ENCODE results near the gene HSPA12A.

The HSPA12A gene

DNA sequence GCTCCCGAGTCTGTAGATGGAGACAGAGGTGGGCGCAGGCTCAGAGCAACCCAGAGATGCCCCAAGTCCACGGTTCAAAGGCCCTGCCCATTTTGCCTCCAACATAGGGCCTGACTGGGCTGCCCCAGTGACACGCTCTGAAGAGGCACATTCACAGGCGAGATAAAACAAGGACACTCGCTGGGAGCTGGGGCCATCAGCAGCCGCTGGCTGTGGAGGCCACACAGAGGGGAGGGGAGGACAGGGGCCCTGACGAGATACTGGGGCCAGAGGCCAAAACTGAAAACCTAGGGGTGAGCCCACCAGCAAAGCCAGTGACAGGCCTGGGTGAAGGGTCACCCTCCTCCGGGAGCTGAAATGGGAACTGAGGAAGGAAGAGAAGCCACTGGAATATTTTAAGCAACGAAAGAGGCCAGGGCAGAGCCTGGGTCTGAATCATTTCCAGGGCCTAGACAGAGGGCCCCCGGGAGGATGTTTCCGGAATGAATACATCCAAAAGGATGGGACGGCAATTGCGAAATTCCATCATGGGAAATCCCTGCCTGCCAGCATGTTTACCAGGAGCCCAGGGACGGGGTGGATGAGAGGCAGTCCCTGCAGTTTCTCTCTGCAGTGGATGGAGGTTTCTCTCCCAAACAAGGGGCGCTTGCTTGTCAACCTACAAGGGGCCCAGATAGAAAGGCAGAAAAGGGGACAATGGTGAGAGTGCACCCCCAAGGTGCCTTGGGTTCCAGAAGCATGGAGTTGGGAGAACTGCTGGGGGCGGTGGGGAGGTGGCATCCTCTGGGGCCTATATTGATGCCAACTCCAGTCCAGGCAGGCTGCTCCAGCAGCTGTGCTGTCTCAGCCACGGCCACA is 29.0 kb upstream of the HSPA12A start:
- DNase-seq: no peak

DNA sequence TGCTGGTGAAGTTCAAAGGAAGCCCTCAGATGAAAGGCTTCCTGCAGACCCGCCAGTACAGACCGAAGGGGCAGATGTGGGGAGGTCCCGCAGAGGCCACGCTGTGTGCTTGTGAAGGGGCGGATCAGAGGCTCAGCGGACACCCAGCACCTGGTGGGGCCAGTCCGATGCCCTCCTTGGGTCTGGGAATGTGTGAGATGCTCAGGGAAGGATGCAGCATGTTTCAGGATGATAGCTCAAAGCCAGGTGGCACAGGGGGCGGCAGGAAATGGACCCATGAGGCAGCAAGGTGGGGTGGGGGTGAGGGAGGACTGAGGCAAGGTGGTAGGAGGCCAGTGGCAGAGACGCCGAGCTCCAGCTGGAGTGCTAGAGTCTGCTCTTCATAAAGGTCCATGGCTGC is 27.9 kb upstream of the HSPA12A start:
- DNase-seq: no peak

- DNase-seq: no peak
Measured at GRCh38 chr10:116769791-116770190, 27.4 kb upstream of the HSPA12A start.

- no peak for DNase-seq
Measured at GRCh38 chr10:116769368-116769767, 27.0 kb upstream of the HSPA12A start.

- no peak for DNase-seq
Measured at GRCh38 chr10:116768786-116769185, 26.4 kb upstream of the HSPA12A start.

DNA sequence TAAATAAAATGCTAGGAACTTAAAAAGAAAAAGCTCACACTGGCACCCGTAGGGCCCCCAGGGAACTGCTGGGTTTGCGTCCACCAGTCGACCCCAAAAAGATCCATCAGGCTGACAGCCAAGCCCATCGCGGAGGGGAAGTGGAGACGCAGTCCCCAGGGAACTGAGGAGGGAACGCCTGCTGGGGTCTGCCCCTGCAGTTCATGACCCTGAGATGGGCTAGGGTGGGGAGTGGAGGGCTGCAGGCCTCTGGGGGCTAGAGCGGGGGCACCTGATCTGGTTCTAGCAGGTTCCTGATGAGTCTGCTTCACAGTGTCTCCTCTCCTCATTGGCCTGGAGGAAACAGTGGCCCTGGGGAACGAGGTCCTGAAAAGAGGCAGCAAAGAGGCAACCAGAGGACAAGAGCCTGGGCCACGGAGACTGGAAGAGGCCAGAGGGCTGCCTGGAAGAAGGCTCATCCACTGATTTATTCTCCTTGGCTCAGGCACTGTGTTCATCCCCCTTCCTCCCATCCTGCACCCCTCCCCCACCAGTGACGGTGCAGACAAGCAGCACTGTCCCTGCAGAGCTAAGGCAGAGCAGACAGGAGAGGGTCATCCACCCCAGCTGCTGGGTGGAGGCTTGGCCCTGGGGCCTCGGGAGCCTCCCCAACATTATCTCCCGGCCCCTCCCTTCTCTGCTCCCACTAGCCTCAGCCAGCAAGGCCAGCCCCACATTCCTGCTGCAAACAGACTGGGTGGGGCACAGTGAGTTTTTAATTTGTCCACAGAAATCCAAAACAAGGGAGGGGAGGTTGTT is 24.7 kb upstream of the HSPA12A start:
- no peak for DNase-seq

- no peak for DNase-seq
Measured at GRCh38 chr10:116766241-116766827, 24.0 kb upstream of the HSPA12A start.

DNA sequence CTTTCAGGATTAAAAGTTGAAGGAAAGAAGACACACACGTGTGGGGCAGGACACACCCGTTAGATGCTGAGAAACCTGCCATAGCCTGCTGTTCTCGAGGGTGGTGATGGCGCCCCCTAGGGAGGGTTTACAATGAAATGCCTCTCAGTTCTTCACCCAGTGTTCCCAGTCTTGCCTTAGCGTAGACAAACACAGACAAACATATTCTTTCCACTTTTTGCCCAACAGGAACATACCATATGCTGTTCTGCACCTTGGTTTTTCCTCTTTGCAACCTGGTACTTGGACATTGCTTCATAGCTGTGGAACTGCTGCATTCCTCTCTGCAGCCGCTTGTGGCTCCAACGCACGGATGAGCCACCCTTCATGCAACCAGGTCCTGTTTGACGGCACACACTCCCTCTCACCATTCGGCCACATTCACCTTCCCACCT is 23.3 kb upstream of the HSPA12A start:
- DNase-seq: no peak

GRCh38 chr10:116764979-116765378 is 22.6 kb upstream of the HSPA12A start:
- no peak for DNase-seq

DNA sequence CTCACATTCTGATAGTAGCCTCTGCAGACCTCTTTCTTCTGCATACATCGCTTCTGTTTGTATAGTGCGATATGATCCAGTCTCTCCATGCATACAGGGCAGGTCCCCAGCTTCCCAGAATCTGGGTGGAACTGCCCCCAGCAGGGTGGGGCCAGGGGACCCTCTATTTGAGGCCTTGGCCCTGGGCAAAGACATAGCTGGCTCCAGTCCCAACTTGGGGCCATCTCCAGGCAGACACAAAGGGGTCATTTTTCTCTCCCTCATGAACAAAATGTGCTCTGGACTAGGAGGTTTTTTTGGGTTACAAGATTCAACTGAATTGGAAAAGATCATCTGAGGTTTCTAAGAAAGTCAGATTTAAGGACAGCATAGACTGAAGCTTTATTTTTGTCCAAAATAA is 21.1 kb upstream of the HSPA12A start:
- no peak for DNase-seq

DNA sequence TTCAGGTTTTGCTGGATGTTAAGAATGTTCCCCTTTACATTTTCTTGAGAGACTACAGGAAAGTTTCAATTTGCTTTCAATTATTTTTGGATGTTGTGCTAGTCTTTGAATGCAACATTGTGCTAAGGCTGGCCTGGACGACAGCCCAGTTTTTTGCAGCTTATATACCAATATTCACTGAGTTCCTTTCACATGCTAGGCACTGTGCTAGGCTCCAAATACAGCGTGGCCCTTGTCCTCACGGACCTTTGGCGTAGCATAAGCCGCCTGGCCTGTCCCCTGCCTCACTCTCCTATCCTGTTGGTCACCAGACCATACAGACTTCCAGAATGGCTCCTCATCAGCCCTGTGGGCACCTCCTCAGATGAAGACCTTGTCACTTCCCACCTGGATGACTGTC is 19.5 kb upstream of the HSPA12A start:
- no peak for DNase-seq

- DNase-seq: no peak
Measured at GRCh38 chr10:116760919-116761318, 18.6 kb upstream of the HSPA12A start.

- no peak for DNase-seq
Measured at GRCh38 chr10:116757246-116757645, 14.9 kb upstream of the HSPA12A start.

DNA sequence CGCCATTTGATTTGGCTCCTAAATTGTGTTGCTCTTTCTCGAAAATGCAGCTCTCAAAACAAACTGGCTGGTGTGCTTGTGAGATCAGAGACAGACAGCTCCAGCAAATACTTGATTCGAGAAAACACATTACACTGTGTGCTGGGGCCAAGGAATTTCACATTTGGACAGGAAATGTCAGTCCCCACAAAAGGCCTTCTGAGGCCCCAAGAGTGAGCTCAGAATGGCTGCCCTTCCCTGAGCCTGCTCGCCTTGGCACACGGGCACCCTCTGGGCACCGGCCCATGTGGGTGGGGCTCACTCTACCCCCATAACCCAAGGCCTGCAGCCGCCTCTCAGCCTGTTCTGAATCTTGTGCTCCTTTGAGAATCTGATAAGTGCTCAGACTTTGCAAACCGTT is 13.9 kb upstream of the HSPA12A start:
- no peak for DNase-seq

GRCh38 chr10:116753759-116754158 is 11.4 kb upstream of the HSPA12A start:
- no peak for DNase-seq

DNA sequence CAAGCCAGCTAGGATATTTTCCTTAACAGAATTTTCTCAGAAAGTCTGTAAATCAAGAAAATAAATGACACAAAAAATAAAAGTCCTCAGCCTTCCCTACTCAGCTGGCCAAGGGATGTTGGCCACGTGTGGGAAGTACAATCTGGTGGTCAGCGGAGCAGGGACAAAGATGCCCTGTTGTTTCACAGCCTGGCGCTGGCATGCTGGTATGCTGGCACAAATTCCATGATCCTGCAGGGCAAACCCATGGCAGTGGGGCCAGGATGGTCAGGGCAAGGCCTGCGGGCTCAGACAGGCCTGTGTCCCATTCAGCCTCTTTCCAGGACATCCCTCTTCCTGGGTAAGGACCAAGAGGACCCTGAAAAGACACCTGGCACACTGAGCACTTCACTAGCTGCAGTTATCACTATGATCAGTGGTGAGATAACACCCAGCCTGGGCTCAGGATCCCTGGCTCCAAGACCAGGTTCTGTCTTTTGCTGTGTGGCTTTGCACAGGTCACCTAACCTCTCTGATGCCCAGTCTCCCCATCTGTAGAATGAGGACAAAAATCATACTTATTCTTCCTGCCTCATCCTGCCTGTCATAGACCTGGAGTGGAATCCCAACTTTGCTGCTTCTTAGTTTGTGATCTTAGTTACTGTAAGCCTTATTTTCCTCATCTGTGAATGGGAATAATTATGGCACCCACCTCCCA is 10.8 kb upstream of the HSPA12A start:
- no peak for DNase-seq

- DNase-seq: no peak
Measured at GRCh38 chr10:116752563-116752962, 10.2 kb upstream of the HSPA12A start.

DNA sequence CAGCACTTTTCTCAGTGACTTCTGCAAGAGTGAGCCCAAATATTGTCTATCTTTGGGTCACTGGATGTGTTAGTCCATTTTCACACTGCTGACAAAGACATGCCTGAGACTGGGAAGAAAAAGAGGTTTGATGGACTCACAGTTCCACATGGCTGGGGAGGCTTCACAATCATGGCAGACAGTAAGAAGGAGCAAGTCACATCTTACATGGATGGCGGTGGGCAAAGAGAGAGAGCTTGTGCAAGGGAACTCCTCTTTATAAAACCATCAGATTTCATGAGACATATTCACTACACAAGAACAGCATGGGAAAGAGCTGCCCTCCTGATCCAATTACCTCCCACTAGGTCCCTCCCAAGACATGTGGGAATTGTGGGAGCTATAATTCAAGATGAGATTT is 6.1 kb upstream of the HSPA12A start:
- DNase-seq: no peak

DNA sequence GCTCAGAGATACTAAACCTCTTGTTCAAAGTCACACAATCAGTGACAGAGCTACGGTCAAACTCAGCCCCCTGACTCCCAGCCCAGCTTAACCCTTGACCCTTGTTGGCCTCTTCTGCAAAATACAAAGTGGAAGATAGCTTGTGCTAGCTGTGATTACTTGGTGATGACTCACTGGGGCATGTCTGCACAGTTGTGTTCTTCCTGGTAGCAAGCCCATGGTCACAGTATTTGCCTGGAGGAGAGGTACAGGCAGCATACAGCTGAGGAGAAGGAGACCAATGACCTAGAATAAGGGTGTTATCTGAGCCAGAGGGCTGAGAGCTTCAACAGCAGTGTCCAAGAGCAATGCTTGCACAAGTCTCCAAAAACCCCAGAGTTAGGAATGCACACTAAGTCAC is 5.7 kb upstream of the HSPA12A start:
- no peak for DNase-seq

GRCh38 chr10:116747325-116747724 is 5.0 kb upstream of the HSPA12A start:
- no peak for DNase-seq

DNA sequence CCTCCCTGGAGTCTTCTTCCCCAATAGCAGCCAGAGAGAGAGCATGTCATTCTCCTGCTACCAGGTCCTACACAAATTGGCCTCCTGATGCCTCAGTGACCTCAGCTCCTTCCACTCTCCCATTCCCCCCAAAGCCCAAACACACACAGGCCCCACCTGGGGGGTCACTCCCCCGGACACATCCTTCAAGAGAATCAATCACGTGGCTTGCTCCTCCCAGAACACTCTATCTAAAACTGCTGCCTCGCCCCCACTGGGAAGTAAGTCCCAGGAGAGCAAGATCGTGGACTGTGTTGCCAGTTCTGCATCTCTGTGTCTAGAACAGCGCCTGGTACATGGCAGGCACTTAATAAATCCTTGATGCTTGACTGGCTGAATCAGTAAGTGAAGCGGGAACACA is 2.5 kb upstream of the HSPA12A start:
- no peak for DNase-seq

- DNase-seq: no peak
Measured at GRCh38 chr10:116744163-116744753, 1.9 kb upstream of the HSPA12A start.
